Brain microvascular endothelial cell (primary cell): ENCODE results near the gene ATG4A.

Source experiments
- DNase-seq: peaks from one replicate; pipeline ENCODE4 v3.0.0-alpha.2; 2020
- H3K27ac ChIP-seq: fragments of 250-450 bp; sonication (Bioruptor Pico); 2 replicates; pipeline ENCODE4 v1.5.1; 2020; ENCODE audit warnings: mild to moderate bottlenecking, moderate library complexity
- H3K27me3 ChIP-seq: fragments of 250-450 bp; sonication (Bioruptor Pico); replicated peaks from 2 replicates; pipeline ENCODE4 v1.5.1; 2020; ENCODE audit warnings: mild to moderate bottlenecking
- H3K36me3 ChIP-seq: fragments of 250-450 bp; sonication (Bioruptor Pico); replicated peaks from 2 replicates; pipeline ENCODE4 v1.5.1; 2020; ENCODE audit warnings: mild to moderate bottlenecking
- H3K4me3 ChIP-seq: 2 replicates; pipeline ENCODE4 v1.5.1; 2011; ENCODE audit warnings: low read depth, mild to moderate bottlenecking, control low read depth, low read length, moderate library complexity
- in situ Hi-C: cut with HindIII; loops from 2 replicates; pipeline ENCODE4 v1.10.0; 2017; ENCODE audit warnings: low sequenced_read_pairs, low pct_ligation_motif_present
- TF ChIP-seq, protein P1 (sequence below): IDR thresholded peaks from 2 replicates; pipeline ENCODE4 v1.5.1; 2011; ENCODE audit warnings: low read depth, mild to moderate bottlenecking, moderate library complexity, low read length, control low read depth, inconsistent platforms; ENCODE audit errors: missing control alignments

Gene ATG4A

DNA sequence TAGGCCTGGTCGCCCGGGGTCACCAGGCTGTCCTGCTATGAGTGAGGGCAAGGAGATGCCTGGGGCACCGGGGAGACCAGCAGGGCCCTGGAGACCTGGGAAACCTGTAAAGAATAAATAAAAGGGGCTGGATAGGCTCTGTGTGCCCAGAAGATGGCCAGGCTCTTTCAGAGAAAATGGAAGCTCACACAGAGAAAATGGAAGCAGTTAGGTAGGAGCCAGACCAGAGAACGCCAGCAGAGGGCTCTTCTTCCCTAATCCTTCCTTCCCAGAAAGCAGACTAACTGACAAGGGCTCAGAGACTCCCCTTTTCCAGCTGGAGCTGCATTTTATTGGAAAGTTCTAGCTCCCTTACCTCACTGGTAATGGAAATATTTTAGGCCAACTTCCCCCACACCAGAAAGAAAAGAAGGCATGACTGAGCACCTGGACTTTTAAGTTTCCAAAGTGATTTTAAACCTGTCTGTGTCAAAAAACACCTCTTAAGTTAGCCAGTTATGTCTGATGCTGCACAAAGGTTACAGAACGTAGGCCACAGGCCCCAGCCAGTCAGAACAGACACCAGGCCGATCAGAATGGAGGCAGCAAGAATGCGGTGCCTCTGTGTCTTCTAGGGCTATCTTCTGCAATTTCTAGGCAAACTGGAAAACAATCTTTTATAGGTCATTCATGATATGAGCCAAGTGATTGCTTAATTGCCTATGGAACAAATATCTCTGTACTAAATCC lies 74.0 kb downstream of the ATG4A start:
- no peaks in the 10 kb centered on the region for H3K27me3 ChIP-seq
- H3K36me3 ChIP-seq: no peaks in the 10 kb centered on the region
- in situ Hi-C loops: no loop called here
- no peak overlapping the region for H3K4me3 ChIP-seq
- DNase-seq: peak; percentile 38
- TF ChIP-seq, protein P1, sequence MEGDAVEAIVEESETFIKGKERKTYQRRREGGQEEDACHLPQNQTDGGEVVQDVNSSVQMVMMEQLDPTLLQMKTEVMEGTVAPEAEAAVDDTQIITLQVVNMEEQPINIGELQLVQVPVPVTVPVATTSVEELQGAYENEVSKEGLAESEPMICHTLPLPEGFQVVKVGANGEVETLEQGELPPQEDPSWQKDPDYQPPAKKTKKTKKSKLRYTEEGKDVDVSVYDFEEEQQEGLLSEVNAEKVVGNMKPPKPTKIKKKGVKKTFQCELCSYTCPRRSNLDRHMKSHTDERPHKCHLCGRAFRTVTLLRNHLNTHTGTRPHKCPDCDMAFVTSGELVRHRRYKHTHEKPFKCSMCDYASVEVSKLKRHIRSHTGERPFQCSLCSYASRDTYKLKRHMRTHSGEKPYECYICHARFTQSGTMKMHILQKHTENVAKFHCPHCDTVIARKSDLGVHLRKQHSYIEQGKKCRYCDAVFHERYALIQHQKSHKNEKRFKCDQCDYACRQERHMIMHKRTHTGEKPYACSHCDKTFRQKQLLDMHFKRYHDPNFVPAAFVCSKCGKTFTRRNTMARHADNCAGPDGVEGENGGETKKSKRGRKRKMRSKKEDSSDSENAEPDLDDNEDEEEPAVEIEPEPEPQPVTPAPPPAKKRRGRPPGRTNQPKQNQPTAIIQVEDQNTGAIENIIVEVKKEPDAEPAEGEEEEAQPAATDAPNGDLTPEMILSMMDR: peak; percentile 74
- H3K27ac ChIP-seq: no peak overlapping the region

DNA sequence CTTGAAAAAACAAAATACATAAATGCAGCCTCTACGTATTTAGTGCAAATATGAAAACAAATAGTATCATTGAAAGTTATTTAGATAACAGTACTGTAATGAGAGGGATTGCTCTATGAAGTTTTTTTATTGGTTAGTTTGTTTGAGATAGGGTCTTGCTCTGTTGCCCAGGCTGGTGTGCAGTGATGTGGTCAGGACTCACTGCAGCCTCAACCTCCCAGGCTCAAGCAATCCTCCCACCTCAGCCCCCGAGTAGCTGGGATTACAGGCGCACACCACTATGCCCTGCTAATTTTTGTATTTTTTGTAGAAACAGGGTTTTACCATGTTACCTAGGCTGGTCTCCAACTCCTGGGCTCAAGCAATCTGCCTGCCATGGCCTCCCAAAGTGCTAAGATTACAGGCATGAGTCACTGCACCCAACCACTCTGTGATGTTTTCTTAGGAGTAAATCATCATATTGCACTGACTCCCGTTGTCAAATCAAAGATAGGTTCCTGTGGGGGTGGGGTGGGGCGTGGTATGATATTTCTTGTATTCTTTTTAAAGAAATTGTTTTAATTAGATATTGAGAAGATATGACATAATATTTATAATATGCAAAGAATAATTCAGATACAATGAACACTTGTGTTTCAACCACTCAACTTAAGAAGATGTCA lies 75.8 kb downstream of the ATG4A start:
- peak; percentile 70 for DNase-seq
- H3K27ac ChIP-seq: no peak overlapping the region
- H3K27me3 ChIP-seq: no peaks in the 10 kb centered on the region
- in situ Hi-C loops: no loop called here
- TF ChIP-seq, protein P1: no peak
- no peaks in the 10 kb centered on the region for H3K36me3 ChIP-seq
- no peak overlapping the region for H3K4me3 ChIP-seq

DNA sequence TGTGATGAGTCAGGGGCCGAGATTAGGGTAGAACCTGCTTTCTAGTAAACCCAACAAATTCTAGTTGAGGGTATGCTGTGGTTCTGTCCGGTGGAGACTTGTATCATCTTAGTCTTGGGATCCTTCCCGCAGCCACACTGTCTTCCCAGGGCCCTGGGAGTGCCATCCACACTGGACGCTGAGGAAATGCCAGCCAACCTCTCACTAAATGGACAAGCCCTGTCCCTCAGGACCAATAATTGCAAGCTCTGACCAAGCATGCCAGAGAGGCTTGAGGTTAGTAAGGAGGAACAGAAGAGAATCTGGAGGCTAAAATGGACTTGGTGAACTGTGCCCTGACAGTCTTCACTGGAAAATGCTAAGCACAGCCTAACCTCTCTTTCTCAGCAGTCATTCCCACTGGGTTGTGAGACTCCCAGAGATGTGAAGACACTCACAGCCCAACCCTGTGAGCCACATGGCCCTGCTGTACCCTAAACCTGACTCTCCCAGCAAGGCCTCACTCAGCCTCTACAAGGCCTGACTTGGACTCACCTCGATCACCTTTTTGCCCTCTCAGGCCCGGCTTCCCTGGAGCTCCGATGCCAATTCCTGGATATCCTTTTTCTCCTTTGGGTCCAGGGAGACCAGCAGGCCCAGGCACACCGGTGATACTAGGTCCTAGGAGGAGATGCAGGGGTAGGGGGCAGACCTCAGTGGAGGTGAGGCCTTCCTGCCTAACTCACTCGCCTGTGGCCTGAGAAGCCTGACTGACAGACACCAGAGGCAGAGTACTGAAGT lies 77.6 kb downstream of the ATG4A start:
- H3K27ac ChIP-seq: no peak overlapping the region
- no peaks in the 10 kb centered on the region for H3K27me3 ChIP-seq
- TF ChIP-seq, protein P1: no peak
- H3K4me3 ChIP-seq: no peak overlapping the region
- no peaks in the 10 kb centered on the region for H3K36me3 ChIP-seq
- in situ Hi-C loops: no loop called here
- DNase-seq: no peak

DNA sequence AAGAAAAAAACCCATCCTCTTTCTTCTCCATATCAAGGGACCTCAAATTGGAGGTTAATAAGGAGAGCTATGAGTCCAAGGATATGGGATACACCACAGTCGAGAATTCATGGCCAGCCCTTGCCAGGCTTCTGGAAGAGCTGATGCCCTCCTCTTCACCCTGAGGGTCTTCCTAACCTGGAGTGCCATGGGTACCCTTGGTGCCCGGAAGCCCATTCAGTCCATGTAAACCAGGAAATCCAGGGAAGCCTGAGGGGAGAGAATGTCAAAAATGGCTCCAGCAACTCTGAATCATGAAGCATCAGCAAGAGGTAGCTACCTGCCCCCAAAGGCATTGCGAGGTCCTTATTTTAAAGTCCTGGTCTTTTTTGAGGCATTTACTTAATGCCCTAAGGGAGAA lies 78.2 kb downstream of the ATG4A start:
- H3K27ac ChIP-seq: no peak overlapping the region
- TF ChIP-seq, protein P1: no peak
- no peaks in the 10 kb centered on the region for H3K27me3 ChIP-seq
- H3K4me3 ChIP-seq: no peak overlapping the region
- in situ Hi-C loops: no loop called here
- no peaks in the 10 kb centered on the region for H3K36me3 ChIP-seq
- no peak for DNase-seq

DNA sequence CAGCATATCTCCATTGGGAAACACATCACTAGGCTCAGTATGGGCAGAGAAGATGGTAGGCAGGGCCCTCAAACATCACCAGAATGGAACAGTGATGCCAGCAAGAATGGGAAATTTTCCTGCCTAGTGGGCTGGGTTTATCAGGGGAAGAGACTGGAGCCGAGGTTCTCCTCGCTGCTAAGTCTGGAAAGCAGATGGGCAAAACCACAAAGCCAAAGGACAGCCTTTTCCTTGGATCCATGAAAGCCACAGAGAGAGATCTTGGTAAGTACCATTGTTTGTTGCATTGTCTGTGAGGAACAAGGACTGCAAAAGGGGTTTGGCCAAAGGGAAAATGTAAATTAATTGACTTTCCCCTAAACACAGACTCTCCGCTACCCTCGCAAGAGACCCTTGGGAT lies 80.1 kb downstream of the ATG4A start:
- Histone ChIP-seq H3K36me3 (no peaks in the 10 kb centered on the region), H3K27me3 (no peaks in the 10 kb centered on the region), H3K27ac (no peak overlapping the region), H3K4me3 (no peak overlapping the region)
- no peak for DNase-seq
- in situ Hi-C loops: no loop called here
- TF ChIP-seq, protein P1: no peak
